Activated naive CD8-positive, alpha-beta T cell treated with anti-CD3 and anti-CD28 coated beads for 36 hours (primary cell): ENCODE data around the gene PNMA8A. TPM values are rescaled to one million over a fixed set of nuclear protein-coding genes. Genes with fewer than 3 reads are reported as not detected.

Experiments used
- DNase-seq: peaks from one replicate; pipeline ENCODE4 v3.0.0; 2021
- H3K27ac Mint-ChIP-seq: one replicate; pipeline ENCODE4 v1.8.0; 2022; ENCODE audit warnings: mild to moderate bottlenecking, moderate library complexity, mixed read lengths
- H3K27me3 Mint-ChIP-seq: one replicate; pipeline ENCODE4 v1.8.0; 2022; ENCODE audit warnings: mild to moderate bottlenecking, mixed read lengths
- H3K36me3 Mint-ChIP-seq: one replicate; pipeline ENCODE4 v1.8.0; 2021; ENCODE audit warnings: mild to moderate bottlenecking, mixed read lengths
- H3K4me1 Mint-ChIP-seq: one replicate; pipeline ENCODE4 v1.8.0; 2021; ENCODE audit warnings: mixed read lengths
- H3K4me3 Mint-ChIP-seq: one replicate; pipeline ENCODE4 v1.8.0; 2022; ENCODE audit warnings: mild to moderate bottlenecking, moderate library complexity, mixed read lengths
- H3K9me3 Mint-ChIP-seq: one replicate; pipeline ENCODE4 v1.8.0; 2022; ENCODE audit warnings: mixed read lengths
- total RNA-seq, 2 experiments: library from RNA; stranded (reverse); gene quantifications; one replicate each; pipeline ENCODE4 v1.2.3, GENCODE V29; 2021

The PNMA8A gene
- total RNA-seq, 2 experiments from 2014 or later = 6.0 to 6.3 TPM

DNA sequence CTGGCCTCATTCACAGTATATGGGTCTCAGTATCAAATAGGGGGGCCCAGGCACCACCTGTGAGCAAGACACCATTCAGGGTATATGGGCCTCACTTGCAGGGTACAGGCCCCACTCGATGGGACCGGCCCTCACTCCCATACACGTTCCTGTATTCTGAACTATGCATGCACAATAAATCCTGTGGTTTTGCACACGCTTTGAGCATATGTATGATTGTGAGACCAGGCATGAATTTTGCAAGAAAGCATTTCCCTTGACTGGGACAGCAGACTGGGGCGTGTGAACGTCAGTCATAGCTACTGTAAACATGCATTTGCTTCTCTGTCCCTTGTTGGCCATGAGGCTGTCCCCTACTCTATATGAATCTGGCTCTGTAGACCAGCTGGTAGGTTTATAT is 24.9 kb upstream of the PNMA8A start:
- H3K9me3 Mint-ChIP-seq = no peaks in the 10 kb centered on the region
- DNase-seq = no peak
- H3K36me3 Mint-ChIP-seq = no peaks in the 10 kb centered on the region
- H3K27ac Mint-ChIP-seq = no peak overlapping the region
- H3K4me1 Mint-ChIP-seq = peaks cover 10% of the 10 kb centered on the region
- no peak overlapping the region for H3K4me3 Mint-ChIP-seq
- H3K27me3 Mint-ChIP-seq = peaks cover 55% of the 10 kb centered on the region

- Mint-ChIP-seq H3K4me3 (peak within 1 kb of the TSS; percentile 66), H3K4me1 (peaks cover 10% of the 10 kb centered on the region), H3K27me3 (peaks cover 58% of the 10 kb centered on the region), H3K36me3 (no peaks in the 10 kb centered on the region), H3K9me3 (no peaks in the 10 kb centered on the region), H3K27ac (peak within 1 kb of the TSS; percentile 7)
- DNase-seq = peak; percentile 61
Observed at GRCh38 chr19:46495786-46496099, 24.4 kb upstream of the PNMA8A start, which contains the start of gene PNMA8B. Gene PNMA8B, minus strand, starts transcription at chr19:46495867. Its CDS starts 402 bp downstream, at chr19:46495465.

- no peaks in the 10 kb centered on the region for H3K9me3 Mint-ChIP-seq
Observed at GRCh38 chr19:46494941-46495785, 23.8 kb upstream of the PNMA8A start.

DNA sequence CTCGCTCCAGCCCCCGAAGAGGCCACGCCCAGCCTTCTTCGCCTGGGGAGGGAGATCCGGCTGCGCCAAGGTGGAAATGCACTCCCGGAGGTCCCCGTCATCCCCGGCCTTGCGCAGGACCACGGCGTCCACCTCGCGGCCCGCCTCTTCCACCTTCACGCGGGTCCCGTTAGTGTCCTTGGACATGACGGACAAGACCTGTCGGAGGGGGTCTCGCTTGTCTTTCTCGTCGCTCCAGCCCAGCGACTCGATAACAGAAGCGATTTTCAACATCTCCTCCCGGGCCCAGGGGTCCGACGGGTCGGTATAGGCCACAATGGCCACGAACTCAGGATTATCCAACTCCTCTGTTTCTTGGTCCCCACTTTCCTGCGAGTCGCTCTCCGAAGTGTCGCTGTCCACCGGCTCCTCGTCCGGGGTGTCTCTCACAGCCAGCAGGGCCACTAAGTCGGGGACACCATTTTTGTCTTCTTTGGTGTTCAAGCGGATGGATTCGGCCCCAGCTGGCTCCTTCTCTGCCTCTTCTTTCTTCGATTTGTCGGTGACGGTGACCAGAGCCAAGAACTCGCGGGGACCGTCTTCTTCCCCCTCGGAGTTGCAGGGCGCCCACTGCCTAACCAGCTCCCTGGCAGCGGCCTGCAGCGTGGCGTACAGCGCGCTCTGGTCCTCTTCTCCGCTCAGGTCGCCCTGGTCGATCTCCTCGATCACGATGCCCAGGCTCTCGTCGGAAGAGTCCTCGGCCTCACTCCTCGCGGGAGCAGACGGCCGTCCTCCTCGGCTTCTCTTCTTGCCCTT is 23.0 kb upstream of the PNMA8A start:
- no peak for DNase-seq
- H3K4me1 Mint-ChIP-seq = peaks cover 16% of the 10 kb centered on the region
- H3K9me3 Mint-ChIP-seq = no peaks in the 10 kb centered on the region
- peak overlapping the region; percentile 79 for H3K27ac Mint-ChIP-seq
- peaks cover 59% of the 10 kb centered on the region for H3K27me3 Mint-ChIP-seq
- peak overlapping the region; percentile 66 for H3K4me3 Mint-ChIP-seq
- H3K36me3 Mint-ChIP-seq = no peaks in the 10 kb centered on the region

More at GRCh38 chr19:46494941-46495785, 23.8 kb upstream of the PNMA8A start:
- H3K27me3 Mint-ChIP-seq = peaks cover 59% of the 10 kb centered on the region
- DNase-seq = no peak
- no peaks in the 10 kb centered on the region for H3K36me3 Mint-ChIP-seq
- peak overlapping the region; percentile 7 for H3K27ac Mint-ChIP-seq
- H3K4me1 Mint-ChIP-seq = peaks cover 11% of the 10 kb centered on the region
- no peak overlapping the region for H3K4me3 Mint-ChIP-seq

- DNase-seq = peak; percentile 40
Observed at GRCh38 chr19:46493236-46494145, 22.1 kb upstream of the PNMA8A start.

DNA sequence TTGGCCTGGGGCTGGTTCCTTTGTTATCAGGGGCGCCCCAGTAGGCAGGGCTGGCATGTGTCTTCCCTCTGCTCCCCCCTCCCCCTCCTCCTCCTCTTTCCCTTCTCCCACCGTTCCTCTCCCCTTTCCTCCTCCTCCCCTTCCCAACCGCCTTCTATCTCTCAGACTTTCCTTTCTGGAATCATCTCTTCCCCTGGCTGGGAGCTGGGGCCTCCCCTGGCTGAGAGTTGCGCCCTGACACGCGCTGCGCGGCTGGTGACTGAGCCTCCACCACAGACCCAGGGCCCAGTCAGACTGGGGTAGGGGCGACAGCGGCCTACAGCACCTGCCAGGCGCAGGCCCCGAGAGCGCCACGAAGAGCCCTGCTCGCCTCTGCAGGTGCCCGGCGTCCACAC is 21.5 kb upstream of the PNMA8A start:
- Mint-ChIP-seq H3K27ac (no peak overlapping the region), H3K4me1 (peaks cover 21% of the 10 kb centered on the region), H3K4me3 (peak overlapping the region; percentile 78), H3K9me3 (no peaks in the 10 kb centered on the region), H3K27me3 (peaks cover 71% of the 10 kb centered on the region), H3K36me3 (no peaks in the 10 kb centered on the region)
- no peak for DNase-seq

More at GRCh38 chr19:46493236-46494145, 22.1 kb upstream of the PNMA8A start:
- Mint-ChIP-seq H3K9me3 (no peaks in the 10 kb centered on the region), H3K27ac (peak overlapping the region; percentile 79), H3K4me1 (peaks cover 20% of the 10 kb centered on the region), H3K36me3 (no peaks in the 10 kb centered on the region), H3K4me3 (peak overlapping the region; percentile 78), H3K27me3 (peaks cover 65% of the 10 kb centered on the region)

DNA sequence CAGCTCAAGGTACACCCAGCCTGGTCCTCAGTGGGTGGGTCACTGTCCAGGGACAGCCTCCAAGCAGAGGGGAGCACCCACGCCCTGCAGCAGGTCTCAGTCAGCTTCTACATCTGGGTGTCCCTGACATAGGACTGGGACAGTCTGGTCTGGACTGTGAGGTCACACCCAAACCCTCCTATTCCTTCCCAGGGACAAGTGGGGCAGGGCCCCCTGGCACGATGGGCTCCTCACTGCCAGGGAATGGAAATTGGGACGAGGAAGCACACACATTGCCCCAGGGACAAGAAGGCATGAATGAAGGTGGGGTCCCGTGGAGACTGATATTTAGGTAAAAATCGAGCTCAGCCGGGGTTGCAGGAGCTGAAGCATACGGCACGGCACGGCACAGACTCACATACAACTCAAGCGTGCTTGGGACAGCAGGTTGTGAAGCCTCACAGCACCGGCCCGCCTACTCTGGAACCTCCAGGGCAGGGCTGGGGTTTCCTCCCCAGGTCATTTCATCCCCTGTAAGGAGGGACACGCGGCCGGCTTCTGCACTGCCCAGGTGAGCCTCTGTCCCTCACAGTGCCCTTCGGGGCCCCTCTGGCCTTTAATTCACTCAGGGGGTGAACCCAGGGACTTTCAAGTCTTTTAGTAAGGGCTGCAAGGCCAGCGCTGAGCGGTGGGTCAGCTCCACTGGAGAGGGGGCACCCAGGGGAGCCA is 20.8 kb upstream of the PNMA8A start:
- Mint-ChIP-seq H3K9me3 (no peaks in the 10 kb centered on the region), H3K27ac (no peak overlapping the region), H3K27me3 (peaks cover 78% of the 10 kb centered on the region), H3K4me3 (no peak overlapping the region), H3K36me3 (no peaks in the 10 kb centered on the region), H3K4me1 (peaks cover 23% of the 10 kb centered on the region)
- no peak for DNase-seq

DNA sequence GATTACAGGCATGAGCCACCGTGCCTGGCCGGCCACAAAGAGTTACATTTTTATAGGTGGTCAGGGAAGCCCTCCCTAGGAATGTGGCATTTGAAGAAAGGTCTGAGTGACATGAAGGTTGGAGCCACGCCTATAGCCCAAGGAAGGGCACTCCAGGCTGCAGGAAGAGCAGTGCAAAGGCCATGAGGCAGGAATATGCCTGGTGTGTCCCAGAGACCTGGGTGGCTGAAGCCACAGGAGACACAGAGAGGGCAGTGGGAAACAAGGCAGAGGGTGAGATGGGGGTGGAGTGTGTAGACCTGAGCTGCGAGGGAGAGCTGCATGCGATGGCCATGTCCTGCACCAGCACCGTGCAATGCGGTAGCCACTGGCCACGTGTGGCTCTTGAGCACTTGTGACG is 19.4 kb upstream of the PNMA8A start:
- no peak overlapping the region for H3K4me3 Mint-ChIP-seq
- peaks cover 89% of the 10 kb centered on the region for H3K27me3 Mint-ChIP-seq
- H3K9me3 Mint-ChIP-seq = no peaks in the 10 kb centered on the region
- DNase-seq = no peak
- H3K36me3 Mint-ChIP-seq = no peaks in the 10 kb centered on the region
- H3K4me1 Mint-ChIP-seq = peaks cover 23% of the 10 kb centered on the region
- H3K27ac Mint-ChIP-seq = no peak overlapping the region

GRCh38 chr19:46489445-46490272 is 18.3 kb upstream of the PNMA8A start:
- no peaks in the 10 kb centered on the region for H3K9me3 Mint-ChIP-seq
- H3K36me3 Mint-ChIP-seq = no peaks in the 10 kb centered on the region
- DNase-seq = peak; percentile 34
- peaks cover 91% of the 10 kb centered on the region for H3K27me3 Mint-ChIP-seq
- H3K27ac Mint-ChIP-seq = no peak overlapping the region
- H3K4me3 Mint-ChIP-seq = no peak overlapping the region
- peaks cover 22% of the 10 kb centered on the region for H3K4me1 Mint-ChIP-seq

DNA sequence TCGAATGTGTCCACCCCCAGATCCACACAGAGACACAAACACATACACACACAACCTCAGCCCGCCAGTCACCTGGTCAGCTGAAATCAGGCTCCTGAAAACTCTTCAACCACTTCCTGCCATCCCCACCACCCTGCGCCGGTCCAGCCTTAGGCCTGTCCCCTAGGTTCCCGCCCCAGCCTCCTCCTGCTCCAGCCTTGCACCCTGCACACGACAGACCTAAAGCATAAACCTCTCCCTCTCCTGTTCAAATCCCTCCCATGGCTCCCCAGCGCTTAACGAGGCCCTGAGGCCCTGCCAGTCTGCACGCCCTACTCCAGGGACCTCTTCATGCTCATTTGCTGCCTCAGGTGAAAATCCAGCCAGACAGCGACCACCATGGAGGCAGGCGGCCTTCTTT is 17.2 kb upstream of the PNMA8A start:
- no peak overlapping the region for H3K4me3 Mint-ChIP-seq
- no peak for DNase-seq
- H3K27ac Mint-ChIP-seq = no peak overlapping the region
- no peaks in the 10 kb centered on the region for H3K9me3 Mint-ChIP-seq
- H3K36me3 Mint-ChIP-seq = no peaks in the 10 kb centered on the region
- peaks cover 16% of the 10 kb centered on the region for H3K4me1 Mint-ChIP-seq
- peaks cover 92% of the 10 kb centered on the region for H3K27me3 Mint-ChIP-seq

GRCh38 chr19:46487802-46488445 is 16.6 kb upstream of the PNMA8A start:
- H3K4me3 Mint-ChIP-seq = no peak overlapping the region
- H3K27me3 Mint-ChIP-seq = peaks cover 87% of the 10 kb centered on the region
- DNase-seq = peak; percentile 68
- H3K9me3 Mint-ChIP-seq = no peaks in the 10 kb centered on the region
- no peaks in the 10 kb centered on the region for H3K36me3 Mint-ChIP-seq
- H3K4me1 Mint-ChIP-seq = peaks cover 15% of the 10 kb centered on the region
- H3K27ac Mint-ChIP-seq = no peak overlapping the region

GRCh38 chr19:46487178-46487801 is 15.9 kb upstream of the PNMA8A start:
- peaks cover 15% of the 10 kb centered on the region for H3K4me1 Mint-ChIP-seq
- DNase-seq = no peak
- no peak overlapping the region for H3K27ac Mint-ChIP-seq
- H3K4me3 Mint-ChIP-seq = no peak overlapping the region
- H3K36me3 Mint-ChIP-seq = no peaks in the 10 kb centered on the region
- H3K9me3 Mint-ChIP-seq = no peaks in the 10 kb centered on the region
- peaks cover 88% of the 10 kb centered on the region for H3K27me3 Mint-ChIP-seq

DNA sequence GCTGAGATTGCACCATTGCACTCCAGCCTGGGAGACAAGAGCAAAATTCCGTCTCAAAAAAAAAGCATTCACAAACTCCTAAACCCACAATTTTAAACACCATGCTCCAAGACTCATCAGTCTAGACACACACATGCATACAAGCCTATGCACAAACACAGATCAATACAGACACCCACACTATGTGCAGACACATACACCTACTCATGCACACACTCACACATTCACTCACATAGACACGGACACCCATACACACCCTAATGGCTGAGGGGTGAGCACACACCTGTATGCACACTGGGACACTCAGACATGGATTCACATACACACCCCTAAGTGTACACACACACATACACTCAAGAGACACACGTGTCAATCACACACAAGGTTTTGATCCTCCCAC is 15.0 kb upstream of the PNMA8A start:
- H3K27me3 Mint-ChIP-seq = peaks cover 88% of the 10 kb centered on the region
- DNase-seq = no peak
- no peaks in the 10 kb centered on the region for H3K36me3 Mint-ChIP-seq
- no peak overlapping the region for H3K27ac Mint-ChIP-seq
- H3K4me1 Mint-ChIP-seq = peaks cover 13% of the 10 kb centered on the region
- H3K9me3 Mint-ChIP-seq = no peaks in the 10 kb centered on the region
- H3K4me3 Mint-ChIP-seq = no peak overlapping the region
